ENCODE measurements around the gene TSEN54. TPM values are rescaled to one million over a fixed set of nuclear protein-coding genes. Genes with fewer than 3 reads are reported as not detected.

Gene TSEN54
- polyA plus RNA-seq, 1 donor = 65.3 TPM

DNA sequence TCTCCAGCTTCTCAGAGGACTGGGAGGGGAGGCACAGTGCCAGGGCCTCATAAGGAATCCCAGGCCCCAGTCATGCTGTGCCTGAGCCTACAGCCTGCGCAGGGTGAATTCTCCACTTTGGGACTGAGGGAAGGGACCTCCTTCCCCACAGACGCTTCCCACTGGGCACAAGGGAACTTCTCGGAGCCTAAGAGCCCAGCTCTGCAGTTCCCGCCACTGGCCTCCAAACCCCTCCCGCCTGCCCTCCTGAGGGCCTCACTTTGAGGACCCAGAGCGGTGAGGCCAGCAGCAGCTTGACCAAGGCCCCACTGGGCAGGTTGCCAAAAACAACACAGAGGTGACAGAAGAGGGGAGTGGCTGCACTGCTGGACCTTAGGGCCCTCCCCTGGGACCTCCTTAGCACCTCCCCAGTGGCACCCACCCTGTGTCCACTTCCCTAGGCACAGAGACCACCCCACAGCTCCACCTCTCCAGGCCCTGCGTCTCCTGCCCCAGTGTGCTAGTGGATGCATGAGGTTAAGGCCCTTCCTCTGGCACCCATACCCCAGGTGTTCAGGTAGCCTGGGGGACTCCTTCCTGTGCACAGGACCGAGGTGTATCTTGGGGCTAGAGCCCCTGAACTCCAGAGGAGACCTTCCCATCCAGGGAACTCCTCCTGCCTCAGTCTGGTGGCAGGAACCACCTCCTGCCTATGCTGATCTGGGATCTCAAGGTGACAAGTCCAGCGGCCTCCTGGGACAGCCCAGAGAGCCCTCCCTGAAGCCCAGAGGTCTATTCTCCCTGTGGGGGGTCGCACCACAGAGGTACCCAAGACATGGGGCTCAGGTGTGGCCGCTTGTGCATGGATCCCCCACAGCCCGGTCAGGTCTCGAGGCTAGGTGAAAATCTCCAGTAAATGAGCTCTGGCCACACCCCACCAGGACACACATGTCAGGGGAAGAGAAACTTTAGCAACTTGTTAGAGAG, 4.4 kb upstream of the TSEN54 start:
- no CpG with 5 or more reads among the region's 13 CpGs for WGBS (ENCODE audit: insufficient coverage, low lambda C conversion rate)
- peaks cover 30% of the 10 kb centered on the region for H3K36me3 ChIP-seq (ENCODE audit: control insufficient read depth, insufficient read depth, low read length)
- H3K4me1 ChIP-seq (ENCODE audit: control insufficient read depth, insufficient read depth, low read length) = peaks cover 72% of the 10 kb centered on the region
- peak; percentile 74 to 81 for DNase-seq
- peak overlapping the region; percentile 63 for H3K27ac ChIP-seq (ENCODE audit: low read length)
- no peaks in the 10 kb centered on the region for H3K9me3 ChIP-seq (ENCODE audit: control insufficient read depth, low read depth, low read length)
- no peaks in the 10 kb centered on the region for H3K27me3 ChIP-seq (ENCODE audit: control insufficient read depth, insufficient read depth, low read length)
- no peak overlapping the region for H3K4me3 ChIP-seq (ENCODE audit: low read length)

DNA sequence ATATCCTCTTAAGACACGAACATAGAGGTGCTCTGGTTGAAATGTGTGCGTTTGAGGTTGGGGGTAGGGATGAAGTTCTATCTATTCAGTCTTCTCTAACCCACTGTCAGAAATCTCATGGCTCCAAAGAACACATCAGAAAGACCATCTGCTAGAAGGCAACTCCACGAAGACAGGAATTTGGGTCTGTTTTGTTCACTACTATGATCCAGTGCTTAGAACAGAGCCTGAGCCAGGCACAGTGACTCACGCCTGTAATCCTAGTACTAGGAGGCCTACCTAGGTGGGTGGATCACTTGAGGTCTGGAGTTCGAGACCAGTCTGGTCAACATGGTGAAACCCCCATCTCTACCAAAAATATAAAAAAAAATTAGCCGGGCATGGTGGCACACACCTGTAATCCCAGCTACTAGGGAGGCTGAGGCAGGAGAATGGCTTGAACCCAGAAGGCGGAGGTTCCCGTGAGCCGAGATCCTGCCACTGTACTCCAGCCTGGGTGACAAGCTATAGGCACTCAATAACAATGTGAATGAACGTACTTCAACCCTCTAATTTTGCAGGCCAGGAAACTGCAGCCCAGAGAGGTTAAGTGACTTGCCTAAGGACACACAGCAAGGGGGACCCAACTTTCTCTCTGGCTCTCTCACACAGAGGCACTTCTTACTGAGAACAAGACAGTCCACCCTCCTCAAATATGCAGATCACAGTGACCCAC, 3.2 kb upstream of the TSEN54 start:
- H3K4me3 ChIP-seq (ENCODE audit: low read length) = no peak overlapping the region
- no CpG with 5 or more reads among the region's 10 CpGs for WGBS (ENCODE audit: insufficient coverage, low lambda C conversion rate)

DNA sequence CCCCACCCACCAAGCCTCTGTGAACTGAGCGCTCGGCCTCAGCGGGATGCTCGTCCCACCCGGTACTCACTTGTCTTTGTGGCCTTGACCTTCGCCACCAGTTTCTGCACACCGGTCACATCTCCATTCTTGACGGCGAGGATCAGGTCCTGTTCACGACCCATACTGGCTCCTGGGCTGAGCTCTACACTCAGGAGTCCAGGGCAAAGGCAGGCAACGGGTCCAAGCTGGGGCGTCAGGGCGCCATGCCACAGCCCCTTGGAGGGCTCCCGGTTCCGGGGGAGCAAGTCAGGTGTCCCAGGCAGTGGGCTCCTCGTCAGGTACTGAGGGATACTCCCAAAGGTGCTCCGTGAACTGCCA, 2.7 kb upstream of the TSEN54 start:
- Histone ChIP-seq H3K4me3 (ENCODE audit: low read length) (peak overlapping the region; percentile 91), H3K4me1 (ENCODE audit: control insufficient read depth, insufficient read depth, low read length) (peaks cover 74% of the 10 kb centered on the region), H3K27ac (ENCODE audit: low read length) (no peak overlapping the region), H3K9me3 (ENCODE audit: control insufficient read depth, low read depth, low read length) (no peaks in the 10 kb centered on the region), H3K27me3 (ENCODE audit: control insufficient read depth, insufficient read depth, low read length) (no peaks in the 10 kb centered on the region), H3K36me3 (ENCODE audit: control insufficient read depth, insufficient read depth, low read length) (peaks cover 29% of the 10 kb centered on the region)
- no CpG with 5 or more reads among the region's 17 CpGs for WGBS (ENCODE audit: insufficient coverage, low lambda C conversion rate)
- no peak for DNase-seq

More for the DNA sequence above, 3.2 kb upstream of the TSEN54 start:
- Histone ChIP-seq H3K4me1 (ENCODE audit: control insufficient read depth, insufficient read depth, low read length) (peaks cover 74% of the 10 kb centered on the region), H3K27me3 (ENCODE audit: control insufficient read depth, insufficient read depth, low read length) (no peaks in the 10 kb centered on the region), H3K36me3 (ENCODE audit: control insufficient read depth, insufficient read depth, low read length) (peaks cover 23% of the 10 kb centered on the region), H3K9me3 (ENCODE audit: control insufficient read depth, low read depth, low read length) (no peaks in the 10 kb centered on the region), H3K27ac (ENCODE audit: low read length) (peak overlapping the region; percentile 63)
- DNase-seq = no peak

DNA sequence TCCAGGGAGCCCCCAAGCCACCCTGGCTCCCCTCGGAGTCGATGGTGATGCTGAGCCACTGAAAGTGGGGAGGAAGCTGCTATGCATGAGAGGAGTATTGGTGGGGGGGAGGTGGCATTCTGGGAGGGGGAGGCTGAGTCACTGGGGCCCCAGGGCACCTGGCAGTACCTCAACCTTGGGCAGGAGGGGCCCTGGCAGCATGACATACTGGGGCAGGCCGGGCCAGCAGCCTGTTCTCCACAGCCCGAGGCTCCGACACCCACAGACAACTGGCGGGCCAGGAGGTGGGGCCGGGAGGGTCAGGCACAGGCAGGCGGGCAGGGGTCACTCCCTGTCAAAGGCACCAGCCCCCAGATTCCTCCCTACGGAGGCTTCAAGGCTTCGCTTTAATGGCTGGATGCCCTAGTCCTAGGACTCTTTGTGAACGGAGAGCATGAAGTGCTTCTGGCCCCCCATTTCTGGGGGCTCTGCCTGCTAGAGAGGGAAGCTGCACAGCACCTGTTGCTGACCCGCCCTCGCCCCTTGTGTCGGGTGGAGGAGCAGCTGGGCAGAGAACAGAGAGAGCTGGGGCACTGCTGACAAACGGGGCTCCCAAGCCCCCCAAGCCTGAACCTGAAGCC, 1.9 kb upstream of the TSEN54 start:
- Histone ChIP-seq H3K4me3 (ENCODE audit: low read length) (peak overlapping the region; percentile 91), H3K9me3 (ENCODE audit: control insufficient read depth, low read depth, low read length) (no peaks in the 10 kb centered on the region), H3K27me3 (ENCODE audit: control insufficient read depth, insufficient read depth, low read length) (no peaks in the 10 kb centered on the region), H3K36me3 (ENCODE audit: control insufficient read depth, insufficient read depth, low read length) (peaks cover 36% of the 10 kb centered on the region), H3K27ac (ENCODE audit: low read length) (peak overlapping the region; percentile 34), H3K4me1 (ENCODE audit: control insufficient read depth, insufficient read depth, low read length) (peaks cover 69% of the 10 kb centered on the region)
- no CpG with 5 or more reads among the region's 15 CpGs for WGBS (ENCODE audit: insufficient coverage, low lambda C conversion rate)
- peak in 1 of 2 donors; percentile 57 for DNase-seq

DNA sequence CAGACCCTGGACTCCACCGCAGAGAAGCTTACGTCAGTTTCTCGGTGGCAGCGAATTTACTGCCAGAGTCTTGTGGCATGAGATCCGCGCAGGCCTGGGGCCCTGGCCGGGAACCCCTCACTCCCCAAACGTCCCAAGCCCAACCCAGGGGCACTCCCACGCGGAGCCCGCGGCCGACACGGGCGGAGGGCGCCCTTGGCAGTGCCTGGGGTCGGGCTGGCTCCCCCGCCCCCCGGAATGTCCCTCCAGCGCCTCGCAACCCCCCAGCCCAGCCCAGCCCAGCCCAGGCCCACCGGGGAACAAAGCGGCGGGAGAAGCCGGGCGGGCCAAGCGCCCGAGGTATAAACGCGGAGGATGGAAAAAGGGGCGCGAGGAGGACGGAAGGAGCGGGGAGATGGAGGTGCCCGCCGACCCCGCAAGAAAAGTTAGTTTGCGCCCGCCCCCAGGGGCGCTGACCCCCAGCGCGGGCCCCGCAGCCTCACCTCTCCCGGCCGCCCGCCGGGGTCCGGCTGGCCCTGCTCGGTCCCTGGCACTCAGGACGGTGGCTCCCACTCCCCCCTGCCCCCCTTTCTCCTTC, 1.3 kb upstream of the TSEN54 start:
- Histone ChIP-seq H3K36me3 (ENCODE audit: control insufficient read depth, insufficient read depth, low read length) (peaks cover 36% of the 10 kb centered on the region), H3K27me3 (ENCODE audit: control insufficient read depth, insufficient read depth, low read length) (no peaks in the 10 kb centered on the region), H3K4me1 (ENCODE audit: control insufficient read depth, insufficient read depth, low read length) (peaks cover 63% of the 10 kb centered on the region), H3K27ac (ENCODE audit: low read length) (peak overlapping the region; percentile 34), H3K4me3 (ENCODE audit: low read length) (peak overlapping the region; percentile 91), H3K9me3 (ENCODE audit: control insufficient read depth, low read depth, low read length) (no peaks in the 10 kb centered on the region)
- no CpG with 5 or more reads among the region's 50 CpGs for WGBS (ENCODE audit: insufficient coverage, low lambda C conversion rate)
- DNase-seq = no peak

DNA sequence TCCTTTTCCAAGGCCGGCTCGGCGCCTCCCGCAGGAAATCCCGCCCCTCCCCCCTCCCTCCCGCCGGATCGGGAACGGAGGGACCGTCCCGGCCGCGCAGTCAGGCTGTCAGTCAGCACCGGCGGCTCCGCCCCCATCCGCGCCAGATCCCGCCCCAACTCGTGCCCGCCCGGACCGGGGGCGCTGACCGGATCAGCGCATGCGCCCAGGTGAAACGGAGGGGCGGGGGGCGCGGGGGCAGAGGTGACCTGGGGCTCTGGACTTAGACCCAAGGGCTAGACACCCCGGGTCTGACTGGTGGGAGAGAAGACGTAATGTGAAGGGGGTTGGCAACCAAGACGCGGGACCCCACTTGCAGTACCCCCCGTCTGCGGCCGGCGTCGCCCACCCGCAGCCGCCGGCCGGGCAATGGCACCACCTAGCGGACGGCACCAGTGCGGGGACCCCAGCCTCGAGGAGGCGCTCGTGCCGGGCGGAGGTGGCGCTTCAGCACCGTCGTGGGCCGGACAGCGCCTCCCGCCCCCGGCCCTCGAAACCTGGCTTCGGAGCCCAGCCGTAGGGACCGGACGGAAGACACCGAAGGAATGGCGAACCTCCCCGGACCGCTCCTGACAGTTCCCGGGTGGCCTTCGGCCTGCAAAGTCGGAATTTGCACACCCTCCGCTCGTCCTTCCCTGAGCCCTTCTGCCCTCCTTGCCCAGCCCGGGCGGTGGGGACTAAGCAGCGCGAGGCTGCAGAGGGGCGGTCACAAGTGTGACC, 653 bp upstream of the TSEN54 start, which contains the start of gene CASKIN2:
Gene CASKIN2 (minus strand): TSS at position 42 of the 759 bp plus-strand sequence. CDS start 1,733 bp downstream, outside the sequence.
- Histone ChIP-seq H3K4me1 (ENCODE audit: control insufficient read depth, insufficient read depth, low read length) (peaks cover 59% of the 10 kb centered on the region), H3K9me3 (ENCODE audit: control insufficient read depth, low read depth, low read length) (no peaks in the 10 kb centered on the region), H3K27ac (ENCODE audit: low read length) (peak within 1 kb of the TSS; percentile 81), H3K27me3 (ENCODE audit: control insufficient read depth, insufficient read depth, low read length) (no peaks in the 10 kb centered on the region), H3K4me3 (ENCODE audit: low read length) (peak within 1 kb of the TSS; percentile 91), H3K36me3 (ENCODE audit: control insufficient read depth, insufficient read depth, low read length) (peaks cover 38% of the 10 kb centered on the region)
- DNase-seq = peak; percentile 94 to 95
- WGBS (ENCODE audit: insufficient coverage, low lambda C conversion rate) = no CpG with 5 or more reads among the region's 78 CpGs

DNA sequence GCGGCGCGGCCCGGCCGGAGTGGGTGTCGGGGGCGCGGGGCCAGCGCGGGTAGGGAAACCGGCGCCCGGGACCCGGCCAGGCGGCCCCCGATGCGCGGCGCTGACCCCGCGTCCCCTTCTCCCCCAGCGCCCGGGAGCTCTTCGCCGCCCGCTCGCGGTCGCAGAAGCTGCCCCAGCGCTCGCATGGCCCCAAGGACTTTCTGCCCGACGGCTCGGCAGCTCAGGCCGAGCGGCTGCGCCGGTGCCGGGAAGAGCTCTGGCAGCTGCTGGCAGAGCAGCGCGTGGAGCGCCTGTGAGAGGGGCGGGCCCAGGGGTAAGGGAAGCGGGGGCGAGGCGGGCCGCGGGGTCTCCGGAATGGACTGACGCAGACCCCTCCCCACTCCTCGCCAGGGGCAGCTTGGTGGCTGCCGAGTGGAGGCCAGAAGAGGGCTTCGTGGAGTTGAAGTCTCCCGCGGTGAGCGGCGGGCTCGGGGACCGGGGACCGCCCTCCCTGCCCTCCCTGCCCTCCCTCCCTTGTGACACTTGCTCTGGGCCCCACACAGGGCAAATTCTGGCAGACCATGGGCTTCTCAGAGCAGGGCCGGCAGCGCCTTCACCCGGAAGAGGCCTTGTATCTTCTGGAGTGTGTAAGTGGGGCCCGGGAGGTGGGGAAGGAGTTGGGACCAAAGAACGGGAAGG, 430 bp downstream of the TSEN54 start:
- H3K27ac ChIP-seq (ENCODE audit: low read length) = peak overlapping the region; percentile 86
- peak; percentile 71 to 83 for DNase-seq
- no peaks in the 10 kb centered on the region for H3K9me3 ChIP-seq (ENCODE audit: control insufficient read depth, low read depth, low read length)
- peaks cover 42% of the 10 kb centered on the region for H3K36me3 ChIP-seq (ENCODE audit: control insufficient read depth, insufficient read depth, low read length)
- no peaks in the 10 kb centered on the region for H3K27me3 ChIP-seq (ENCODE audit: control insufficient read depth, insufficient read depth, low read length)
- peaks cover 48% of the 10 kb centered on the region for H3K4me1 ChIP-seq (ENCODE audit: control insufficient read depth, insufficient read depth, low read length)
- WGBS (ENCODE audit: insufficient coverage, low lambda C conversion rate) = no CpG with 5 or more reads among the region's 65 CpGs
- H3K4me3 ChIP-seq (ENCODE audit: low read length) = peak overlapping the region; percentile 80

DNA sequence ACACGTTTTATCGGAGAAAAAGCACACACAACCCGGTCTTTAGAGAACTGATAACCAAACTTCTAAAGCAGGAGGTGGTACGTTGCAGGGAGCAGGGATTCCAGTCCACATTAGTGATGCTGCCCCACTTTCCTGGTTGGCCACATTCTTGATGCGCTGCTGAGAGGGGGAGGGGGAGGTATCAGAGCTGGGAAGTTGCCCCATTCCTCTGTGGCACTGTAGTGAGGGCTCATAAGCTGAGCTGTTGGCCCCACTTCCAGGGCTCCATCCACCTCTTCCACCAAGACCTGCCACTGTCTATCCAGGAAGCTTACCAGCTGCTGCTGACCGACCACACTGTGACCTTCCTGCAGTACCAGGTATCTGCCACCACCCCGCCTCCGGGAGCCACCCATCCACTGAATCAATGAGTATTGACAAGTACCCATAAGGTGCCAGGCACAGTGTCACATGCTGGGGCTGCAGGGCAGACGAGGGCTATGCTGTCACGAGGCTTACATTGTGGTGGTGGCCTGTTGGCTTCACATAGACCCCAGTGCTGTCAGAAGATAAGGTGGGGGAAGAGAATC, 1.1 kb downstream of the TSEN54 start:
- H3K27me3 ChIP-seq (ENCODE audit: control insufficient read depth, insufficient read depth, low read length) = no peaks in the 10 kb centered on the region
- H3K9me3 ChIP-seq (ENCODE audit: control insufficient read depth, low read depth, low read length) = no peaks in the 10 kb centered on the region
- H3K4me1 ChIP-seq (ENCODE audit: control insufficient read depth, insufficient read depth, low read length) = peaks cover 42% of the 10 kb centered on the region
- H3K36me3 ChIP-seq (ENCODE audit: control insufficient read depth, insufficient read depth, low read length) = peaks cover 42% of the 10 kb centered on the region
- no peak for DNase-seq
- peak overlapping the region; percentile 80 for H3K4me3 ChIP-seq (ENCODE audit: low read length)
- peak overlapping the region; percentile 86 for H3K27ac ChIP-seq (ENCODE audit: low read length)
- WGBS (ENCODE audit: insufficient coverage, low lambda C conversion rate) = no CpG with 5 or more reads among the region's 10 CpGs

DNA sequence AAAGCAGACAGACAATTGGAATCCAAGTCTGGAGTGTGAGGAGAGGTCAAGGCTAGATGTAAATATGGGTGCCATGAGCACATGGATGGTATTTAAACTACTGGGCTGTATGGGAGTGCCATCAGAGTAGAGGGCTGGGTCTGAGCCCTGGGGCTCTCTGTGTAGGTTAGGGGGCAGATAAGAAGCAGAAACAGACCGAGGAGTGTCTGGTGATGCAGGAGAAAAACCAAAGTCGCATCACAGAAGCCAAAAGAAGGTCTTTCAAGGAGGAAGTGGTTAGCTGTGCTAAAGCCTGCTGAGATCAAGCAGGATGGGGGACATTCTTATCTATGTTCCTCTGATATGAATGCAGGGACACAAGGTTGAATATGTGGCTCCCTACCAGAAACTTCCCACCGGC, 1.9 kb downstream of the TSEN54 start:
- Histone ChIP-seq H3K4me1 (ENCODE audit: control insufficient read depth, insufficient read depth, low read length) (peaks cover 34% of the 10 kb centered on the region), H3K27ac (ENCODE audit: low read length) (no peak overlapping the region)

More for the DNA sequence above, 1.9 kb downstream of the TSEN54 start:
- Histone ChIP-seq H3K9me3 (ENCODE audit: control insufficient read depth, low read depth, low read length) (no peaks in the 10 kb centered on the region), H3K4me3 (ENCODE audit: low read length) (no peak overlapping the region), H3K36me3 (ENCODE audit: control insufficient read depth, insufficient read depth, low read length) (peaks cover 47% of the 10 kb centered on the region), H3K27me3 (ENCODE audit: control insufficient read depth, insufficient read depth, low read length) (no peaks in the 10 kb centered on the region)
- no peak for DNase-seq
- 100% methylated on average over 1 of the region's 3 CpGs for WGBS (ENCODE audit: insufficient coverage, low lambda C conversion rate)

All from large intestine (tissue), 3 donors.